ENCODE results near the gene RAB4B. TPM values are rescaled to one million over a fixed set of nuclear protein-coding genes. Genes with fewer than 3 reads are reported as not detected.
A peak's percentile ranks its signal among the peaks of the same experiment; 100 is the strongest.
"Not testable (repeated sequence)": the region's sequence is repeated elsewhere in the genome, so short reads cannot be mapped to it uniquely, and the experiment has no call there.

Gene RAB4B
- total RNA-seq, 2 donors from 2014 or later, result 20.4 to 23.3 TPM

DNA sequence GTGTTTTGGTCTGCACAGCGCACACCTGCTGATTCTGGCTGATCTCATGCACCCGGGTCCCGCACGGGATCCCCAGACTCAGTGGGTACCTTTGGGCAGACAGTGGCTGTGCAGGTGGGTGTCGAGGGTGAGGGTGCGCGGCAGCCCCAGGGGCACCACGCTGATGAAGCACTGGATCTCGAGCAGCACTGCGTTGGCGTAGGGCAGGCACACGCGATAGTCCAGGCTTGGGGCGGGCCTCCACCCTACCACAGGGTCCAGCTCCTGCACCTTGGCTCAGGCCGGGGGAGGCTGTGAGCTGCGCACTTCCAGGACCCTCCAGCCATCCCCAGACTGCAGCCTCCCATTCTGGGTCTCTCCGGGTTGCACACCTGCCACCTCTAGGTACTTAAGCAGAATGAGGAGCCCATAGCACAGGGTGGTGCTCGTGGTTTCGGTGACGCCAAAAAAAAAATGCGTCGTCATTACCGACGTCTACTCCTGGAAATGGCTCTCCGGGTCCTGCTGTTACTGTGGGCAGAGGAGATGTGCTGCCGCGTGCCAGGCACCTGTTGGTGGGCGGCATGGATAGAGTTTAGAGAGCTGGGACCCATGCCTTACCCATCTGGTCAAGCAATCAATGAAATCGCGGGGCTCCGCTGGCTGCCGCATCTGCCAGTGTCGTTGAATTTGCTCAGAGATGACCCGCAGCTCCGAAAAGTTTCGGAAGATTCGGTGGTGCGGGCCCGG is 31.5 kb downstream of the RAB4B start:
- ATAC-seq (no peak), DNase-seq (no peak)
- no peaks in the 10 kb centered on the region for H3K9me3 ChIP-seq
- 93 to 97% methylated on average over 18 to 28 of the region's 39 CpGs for WGBS, 2 donors
- H3K4me3 ChIP-seq, result no peak overlapping the region
- no peaks in the 10 kb centered on the region for H3K36me3 ChIP-seq (replicated peaks in 1 of 2; ENCODE audit: insufficient read depth in 1 of 2, low read depth in 2 of 2)
- intact Hi-C loops (cut with DNase I), result no loop called here
- H3K27me3 ChIP-seq, result no peaks in the 10 kb centered on the region
- peaks cover 56% of the 10 kb centered on the region for H3K4me1 ChIP-seq
- H3K27ac ChIP-seq, result peak overlapping the region in 1 of 4 donors; percentile 76
- TF ChIP-seq POLR2A (IDR thresholded peaks at IDR 0.05), result no peak
- TF ChIP-seq, protein P1, sequence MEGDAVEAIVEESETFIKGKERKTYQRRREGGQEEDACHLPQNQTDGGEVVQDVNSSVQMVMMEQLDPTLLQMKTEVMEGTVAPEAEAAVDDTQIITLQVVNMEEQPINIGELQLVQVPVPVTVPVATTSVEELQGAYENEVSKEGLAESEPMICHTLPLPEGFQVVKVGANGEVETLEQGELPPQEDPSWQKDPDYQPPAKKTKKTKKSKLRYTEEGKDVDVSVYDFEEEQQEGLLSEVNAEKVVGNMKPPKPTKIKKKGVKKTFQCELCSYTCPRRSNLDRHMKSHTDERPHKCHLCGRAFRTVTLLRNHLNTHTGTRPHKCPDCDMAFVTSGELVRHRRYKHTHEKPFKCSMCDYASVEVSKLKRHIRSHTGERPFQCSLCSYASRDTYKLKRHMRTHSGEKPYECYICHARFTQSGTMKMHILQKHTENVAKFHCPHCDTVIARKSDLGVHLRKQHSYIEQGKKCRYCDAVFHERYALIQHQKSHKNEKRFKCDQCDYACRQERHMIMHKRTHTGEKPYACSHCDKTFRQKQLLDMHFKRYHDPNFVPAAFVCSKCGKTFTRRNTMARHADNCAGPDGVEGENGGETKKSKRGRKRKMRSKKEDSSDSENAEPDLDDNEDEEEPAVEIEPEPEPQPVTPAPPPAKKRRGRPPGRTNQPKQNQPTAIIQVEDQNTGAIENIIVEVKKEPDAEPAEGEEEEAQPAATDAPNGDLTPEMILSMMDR (IDR thresholded peaks at IDR 0.05), result no peak

DNA sequence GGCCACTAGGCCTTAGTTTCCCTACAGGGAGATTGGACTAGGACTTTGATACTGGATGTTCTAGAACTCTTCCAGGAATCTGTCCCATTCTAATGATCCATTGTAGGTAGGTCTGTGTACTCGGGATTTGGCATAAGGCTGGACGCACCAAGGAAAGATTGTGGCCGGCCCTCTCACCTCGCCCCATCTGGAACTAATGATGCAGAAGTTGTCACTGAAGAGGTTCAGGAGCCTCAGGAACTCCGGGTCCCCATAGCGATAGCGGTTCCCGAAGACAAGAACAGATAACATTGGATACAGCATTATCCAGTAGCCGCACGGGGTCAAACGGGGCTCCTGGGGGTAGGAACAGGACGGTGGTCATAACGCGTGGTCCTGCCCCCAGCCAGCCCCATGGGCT is 32.1 kb downstream of the RAB4B start:
- Histone ChIP-seq H3K4me3 (no peak overlapping the region), H3K27me3 (no peaks in the 10 kb centered on the region), H3K27ac (peak overlapping the region in 2 of 4 donors; percentile 57 to 76), H3K4me1 (peaks cover 49% of the 10 kb centered on the region), H3K36me3 (replicated peaks in 1 of 2; ENCODE audit: insufficient read depth in 1 of 2, low read depth in 2 of 2) (no peaks in the 10 kb centered on the region), H3K9me3 (no peaks in the 10 kb centered on the region)
- WGBS, 2 donors, result 64 to 76% methylated on average over 5 to 11 of the region's 14 CpGs
- intact Hi-C loops (cut with DNase I), result no loop called here
- no peak for ATAC-seq
- no peak for TF ChIP-seq POLR2A (IDR thresholded peaks at IDR 0.05)
- TF ChIP-seq, protein P1 (IDR thresholded peaks at IDR 0.05), result no peak
- no peak for DNase-seq

DNA sequence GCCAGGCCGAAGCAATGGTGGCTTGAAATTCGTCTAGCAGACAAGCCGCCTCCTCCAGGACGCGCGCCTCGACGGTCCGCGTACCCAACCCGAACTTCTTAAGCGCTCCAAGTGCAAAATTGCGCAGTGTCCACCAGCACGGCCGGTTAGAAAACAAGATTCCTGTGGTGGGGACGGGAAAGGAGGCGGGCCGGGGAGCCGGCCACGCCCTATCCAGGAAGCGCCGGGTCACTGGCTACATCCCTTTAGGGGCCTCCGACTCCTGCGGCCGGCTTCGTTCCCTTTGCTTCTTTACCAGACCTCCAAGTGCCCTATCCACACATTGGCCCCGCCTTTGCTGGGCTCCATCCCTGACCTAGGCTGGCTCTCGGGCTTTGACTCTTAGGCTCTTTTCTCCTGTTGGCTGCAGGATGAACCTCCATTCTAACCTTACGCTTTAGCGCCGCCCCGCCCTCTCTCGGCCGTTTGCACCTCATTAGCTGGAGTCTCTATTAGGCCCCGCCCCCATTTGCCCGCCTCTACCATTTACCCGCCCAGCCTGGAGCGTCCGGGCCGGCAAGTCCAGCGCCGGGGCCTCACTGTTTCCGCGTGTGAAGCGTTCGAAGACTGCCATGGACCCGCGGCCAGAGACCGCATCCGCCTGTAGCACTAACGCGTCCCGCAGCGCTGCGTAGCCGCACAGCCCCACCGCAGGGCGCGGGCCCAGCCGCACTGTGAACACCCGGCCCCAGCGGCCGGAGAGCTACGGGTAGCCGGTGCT is 32.8 kb downstream of the RAB4B start:
- H3K4me3 ChIP-seq; H3K36me3 ChIP-seq (replicated peaks in 1 of 2; ENCODE audit: insufficient read depth in 1 of 2, low read depth in 2 of 2); H3K27me3 ChIP-seq; intact Hi-C loops (cut with DNase I); H3K9me3 ChIP-seq: not testable (repeated sequence)
- Histone ChIP-seq H3K27ac (peak overlapping the region in 2 of 4 donors; percentile 57 to 76), H3K4me1 (peaks cover 42% of the 10 kb centered on the region)
- TF ChIP-seq, protein P1 (IDR thresholded peaks at IDR 0.05), result peak in 3 of 7 experiments; percentile 10 to 30 (median 19)
- peak in 1 of 3 donors; percentile 16 for TF ChIP-seq POLR2A (IDR thresholded peaks at IDR 0.05)
- ATAC-seq (peak; percentile 92), DNase-seq (peak; percentile 73 to 81 (median 76))
- WGBS, 2 donors, result 0 to 7% methylated on average over 10 to 40 of the region's 65 CpGs

DNA sequence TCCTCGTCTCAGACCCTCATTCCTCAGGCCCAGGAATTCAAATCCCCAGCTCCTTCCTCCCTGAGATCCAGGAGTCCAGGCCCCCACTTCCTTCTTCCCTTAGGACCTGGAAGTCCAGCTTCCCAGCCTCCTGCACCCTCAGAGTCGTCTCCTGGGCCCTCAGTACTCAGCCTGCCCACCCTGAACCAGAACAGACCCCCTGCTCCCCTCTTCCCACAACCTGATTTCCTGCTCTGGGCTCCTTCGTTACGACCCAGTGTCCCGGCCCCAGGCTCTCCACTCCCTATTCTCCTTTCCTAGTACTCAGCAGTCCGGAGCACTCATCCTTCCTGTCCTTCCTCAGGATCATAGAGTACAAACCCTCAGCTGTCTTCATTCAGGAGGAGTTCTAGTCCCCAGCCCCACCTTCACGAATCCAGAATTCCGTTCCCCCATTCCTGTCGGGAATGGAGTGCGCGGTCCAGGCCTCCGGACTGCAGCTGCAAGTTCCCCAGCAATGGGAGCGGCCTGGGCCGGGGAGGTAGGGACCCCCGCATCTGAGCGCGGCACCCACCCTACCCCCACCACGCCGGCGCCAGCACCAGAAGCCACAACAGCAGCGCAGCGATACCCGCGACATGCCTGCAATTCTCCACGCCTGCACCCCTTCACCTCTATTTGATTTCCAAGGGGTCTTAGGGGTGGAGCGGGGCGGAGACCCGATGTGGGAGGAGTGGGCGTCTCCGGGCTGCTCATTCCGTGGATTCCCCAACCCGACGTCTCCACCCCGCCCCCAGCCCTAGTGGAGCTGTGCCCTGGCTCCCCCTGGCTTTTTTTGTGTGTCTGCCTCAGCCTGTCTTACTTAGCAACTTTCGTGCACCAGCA is 33.7 kb downstream of the RAB4B start:
- Histone ChIP-seq H3K4me1 (peaks cover 34% of the 10 kb centered on the region), H3K36me3 (replicated peaks in 1 of 2; ENCODE audit: insufficient read depth in 1 of 2, low read depth in 2 of 2) (no peaks in the 10 kb centered on the region)
- WGBS, 2 donors, result 53 to 60% methylated on average over 19 to 35 of the region's 35 CpGs

DNA sequence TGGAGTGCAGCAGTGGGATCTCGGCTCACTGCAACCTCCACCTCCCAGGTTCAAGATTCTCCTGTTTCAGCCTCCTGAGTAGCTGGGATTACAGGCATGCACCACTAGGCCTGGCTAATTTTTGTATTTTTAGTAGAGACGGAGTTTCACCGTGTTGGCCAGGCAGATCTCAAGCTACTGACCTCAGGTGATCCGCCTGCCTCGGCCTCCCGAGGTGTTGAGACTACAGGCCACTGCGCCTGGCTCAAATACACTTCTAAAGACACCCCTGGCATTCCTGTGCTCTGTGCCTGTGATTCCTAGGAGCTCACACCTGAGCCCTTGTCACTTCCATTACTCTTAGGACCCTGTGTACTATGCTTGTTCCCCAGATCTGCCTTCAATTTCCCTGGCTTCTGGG is 34.5 kb downstream of the RAB4B start:
- intact Hi-C loops (cut with DNase I); H3K4me3 ChIP-seq; H3K36me3 ChIP-seq (replicated peaks in 1 of 2; ENCODE audit: insufficient read depth in 1 of 2, low read depth in 2 of 2); DNase-seq; H3K27me3 ChIP-seq; H3K27ac ChIP-seq; H3K9me3 ChIP-seq; ATAC-seq: not testable (repeated sequence)
- H3K4me1 ChIP-seq, result peaks cover 28% of the 10 kb centered on the region
- 89 to 93% methylated on average over 7 of the region's 7 CpGs for WGBS, 2 donors

More for the DNA sequence above, 33.7 kb downstream of the RAB4B start:
- intact Hi-C loops (cut with DNase I), result no loop called here
- no peak overlapping the region for H3K4me3 ChIP-seq
- H3K9me3 ChIP-seq, result no peaks in the 10 kb centered on the region
- TF ChIP-seq POLR2A (IDR thresholded peaks at IDR 0.05), result no peak
- TF ChIP-seq, protein P1 (IDR thresholded peaks at IDR 0.05), result no peak
- ATAC-seq (no peak), DNase-seq (no peak)
- no peaks in the 10 kb centered on the region for H3K27me3 ChIP-seq
- H3K27ac ChIP-seq, result peak overlapping the region in 2 of 4 donors; percentile 57 to 76

Data from body of pancreas (tissue), 4 donors.